Peyer's patch (tissue), 4 donors: ENCODE data around the gene SCLT1.

Source experiments
- POLR2A ChIP-seq, 2 donors: fragments of 450-650 bp; IDR thresholded peaks; one replicate each; pipeline ENCODE4 v1.5.1; 2017; ENCODE audit warnings: antibody characterized with exemption in 2 of 2, mild to moderate bottlenecking in 2 of 2, moderate library complexity in 2 of 2
- TF ChIP-seq, protein P1 (sequence below), 6 experiments: fragments of 450-650 bp in 4 of 6; fragments of 200-600 bp in 2 of 6; sonication (generic) in 1 of 6; IDR thresholded peaks; one replicate each; pipeline ENCODE4 v1.5.1; 2017 to 2019; ENCODE audit warnings: antibody characterized with exemption in 6 of 6, mild to moderate bottlenecking in 3 of 6, moderate library complexity in 1 of 6

DNA sequence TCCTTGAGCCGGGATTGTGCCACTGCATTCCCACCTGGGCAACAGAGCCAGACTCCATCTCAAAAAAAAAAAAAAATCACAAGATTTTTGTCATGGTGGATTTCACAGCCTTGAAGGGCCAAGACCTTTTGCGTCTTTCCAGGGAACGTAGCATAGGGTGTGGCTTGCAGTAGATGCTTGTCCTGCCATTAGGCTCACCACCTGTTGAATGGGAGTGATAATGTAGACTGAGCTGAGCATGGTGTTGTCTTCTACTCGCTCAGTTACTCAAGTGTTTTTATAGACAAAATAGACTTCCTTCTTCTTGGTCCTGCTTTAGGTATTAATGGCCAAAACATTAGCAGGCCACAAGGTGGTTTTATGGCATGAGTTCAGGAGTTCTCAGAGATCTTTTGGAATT, 243.1 kb downstream of the SCLT1 start:
- TF ChIP-seq, protein P1, sequence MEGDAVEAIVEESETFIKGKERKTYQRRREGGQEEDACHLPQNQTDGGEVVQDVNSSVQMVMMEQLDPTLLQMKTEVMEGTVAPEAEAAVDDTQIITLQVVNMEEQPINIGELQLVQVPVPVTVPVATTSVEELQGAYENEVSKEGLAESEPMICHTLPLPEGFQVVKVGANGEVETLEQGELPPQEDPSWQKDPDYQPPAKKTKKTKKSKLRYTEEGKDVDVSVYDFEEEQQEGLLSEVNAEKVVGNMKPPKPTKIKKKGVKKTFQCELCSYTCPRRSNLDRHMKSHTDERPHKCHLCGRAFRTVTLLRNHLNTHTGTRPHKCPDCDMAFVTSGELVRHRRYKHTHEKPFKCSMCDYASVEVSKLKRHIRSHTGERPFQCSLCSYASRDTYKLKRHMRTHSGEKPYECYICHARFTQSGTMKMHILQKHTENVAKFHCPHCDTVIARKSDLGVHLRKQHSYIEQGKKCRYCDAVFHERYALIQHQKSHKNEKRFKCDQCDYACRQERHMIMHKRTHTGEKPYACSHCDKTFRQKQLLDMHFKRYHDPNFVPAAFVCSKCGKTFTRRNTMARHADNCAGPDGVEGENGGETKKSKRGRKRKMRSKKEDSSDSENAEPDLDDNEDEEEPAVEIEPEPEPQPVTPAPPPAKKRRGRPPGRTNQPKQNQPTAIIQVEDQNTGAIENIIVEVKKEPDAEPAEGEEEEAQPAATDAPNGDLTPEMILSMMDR (IDR thresholded peaks at IDR 0.05): no peak
- TF ChIP-seq POLR2A (IDR thresholded peaks at IDR 0.05): no peak
